H1 (cell line): ENCODE measurements around the gene FHAD1. TPM values are rescaled to one million over a fixed set of nuclear protein-coding genes. Genes with fewer than 3 reads are reported as not detected.

Source experiments
- CTCF ChIA-PET: fragments of 300-600 bp; sonication (Branson Sonifier 250); formaldehyde crosslinking; loops from one replicate; lab custom pipeline; 2021; ENCODE audit not compliant: partially characterized antibody; lab: Charles Lee
- POLR2A ChIA-PET: fragments of 300-600 bp; sonication (Branson Sonifier 250); formaldehyde crosslinking; loops from one replicate; lab custom pipeline; 2021; ENCODE audit warnings: inconsistent platforms; ENCODE audit not compliant: partially characterized antibody; lab: Charles Lee
- DNase-seq, 2 experiments: peaks; one replicate each; pipeline versions ENCODE4 v3.0.0 to v3.0.0-alpha.2; 2010 to 2022; ENCODE audit warnings: low spot score in 2 of 2, low read depth in 1 of 2, mixed read lengths in 1 of 2
- FAIRE-seq: peaks from 2 replicates; lab custom pipeline; 2011; peaks lifted over from hg19 to GRCh38; lab: Jason Lieb, UNC
- H2AFZ ChIP-seq: 2 replicates; pipeline ENCODE4 v1.8.1; 2012; ENCODE audit warnings: low read length, inconsistent platforms
- H2AK5ac ChIP-seq: 2 replicates; pipeline ENCODE4 v1.6.1; 2013; ENCODE audit warnings: low read depth, low read length
- H2BK120ac ChIP-seq: replicated peaks from 2 replicates; pipeline ENCODE3; 2013; ENCODE audit warnings: low read depth, low read length, inconsistent platforms
- H2BK12ac ChIP-seq: 2 replicates; pipeline ENCODE4 v1.6.1; 2013; ENCODE audit warnings: low read depth, low read length
- H2BK15ac ChIP-seq: 2 replicates; pipeline ENCODE4 v1.6.1; 2013; ENCODE audit warnings: low read length
- H2BK20ac ChIP-seq: 2 replicates; pipeline ENCODE4 v1.6.1; 2013; ENCODE audit warnings: low read length
- H2BK5ac ChIP-seq: 2 replicates; pipeline ENCODE4 v1.6.1; 2013; ENCODE audit warnings: low read depth, low read length
- H3K14ac ChIP-seq: 2 replicates; pipeline ENCODE4 v1.6.1; 2013; ENCODE audit warnings: inconsistent platforms; ENCODE audit not compliant: insufficient read length
- H3K18ac ChIP-seq: 2 replicates; pipeline ENCODE4 v1.6.1; 2013; ENCODE audit warnings: low read length; ENCODE audit errors: extremely low read depth
- H3K23ac ChIP-seq: 2 replicates; pipeline ENCODE4 v1.6.1; 2013; ENCODE audit warnings: inconsistent platforms; ENCODE audit not compliant: insufficient read length
- H3K23me2 ChIP-seq: 2 replicates; pipeline ENCODE4 v1.6.1; 2013; ENCODE audit warnings: low read depth, low read length
- H3K27ac ChIP-seq: 2 replicates; pipeline ENCODE4 v1.6.1; 2011; ENCODE audit warnings: low read depth, low read length, inconsistent platforms
- H3K27me3 ChIP-seq, 4 experiments: replicated peaks in 1 of 4; 1 replicate in 1 of 4; 2 replicates in 3 of 4; pipeline versions ENCODE4 v1.6.1 to v1.8.1; 2011 to 2013; ENCODE audit warnings: low read length in 3 of 4, mild to moderate bottlenecking in 3 of 4, inconsistent platforms in 2 of 4, mixed read lengths in 2 of 4, moderate library complexity in 1 of 4; ENCODE audit not compliant: control insufficient read depth in 3 of 4, insufficient read depth in 3 of 4; ENCODE audit errors: extremely low read depth in 1 of 4
- H3K36me3 ChIP-seq, 4 experiments: 2 replicates each; pipeline versions ENCODE4 v1.6.1 to v1.8.1; 2011 to 2013; ENCODE audit warnings: mild to moderate bottlenecking in 4 of 4, low read length in 3 of 4, moderate library complexity in 2 of 4, control low read depth in 1 of 4, inconsistent platforms in 1 of 4; ENCODE audit not compliant: insufficient read depth in 4 of 4, control insufficient read depth in 2 of 4
- H3K4ac ChIP-seq: replicated peaks from 2 replicates; pipeline ENCODE3; 2013; ENCODE audit warnings: low read length, low read depth, mixed read lengths, inconsistent platforms; ENCODE audit not compliant: insufficient read length
- H3K4me1 ChIP-seq, 4 experiments: replicated peaks in 1 of 4; 1 replicate in 1 of 4; 2 replicates in 3 of 4; pipeline versions ENCODE4 v1.6.1 to v1.8.1; 2011 to 2013; ENCODE audit warnings: low read length in 3 of 4, inconsistent platforms in 2 of 4, mixed read lengths in 1 of 4; ENCODE audit not compliant: insufficient read depth in 4 of 4, control insufficient read depth in 3 of 4
- H3K4me2 ChIP-seq, 2 experiments: 2 replicates each; pipeline versions ENCODE4 v1.6.1 to v1.8.1; 2011 to 2013; ENCODE audit warnings: low read depth in 2 of 2, low read length in 2 of 2, control low read depth in 1 of 2, inconsistent platforms in 1 of 2, mild to moderate bottlenecking in 1 of 2; ENCODE audit not compliant: insufficient read depth in 1 of 2
- H3K4me3 ChIP-seq, 4 experiments: fragments of 200-600, 300-600 bp in 1 of 4; sonication (generic), shearing (Covaris generic), sonication (Bioruptor Twin) in 1 of 4; 2 replicates each; pipeline versions ENCODE4 v1.5.1 to v1.8.1; 2011 to 2016; ENCODE audit warnings: low read length in 4 of 4, low read depth in 3 of 4, control low read depth in 2 of 4, inconsistent platforms in 2 of 4, mild to moderate bottlenecking in 2 of 4, mixed read lengths in 1 of 4, moderate library complexity in 1 of 4; ENCODE audit not compliant: insufficient read depth in 2 of 4; ENCODE audit errors: extremely low read depth in 1 of 4
- H3K56ac ChIP-seq: replicated peaks from 2 replicates; pipeline ENCODE3; 2013; ENCODE audit warnings: low read depth, mild to moderate bottlenecking, mixed read lengths, low read length, inconsistent platforms; ENCODE audit not compliant: insufficient read length
- H3K79me1 ChIP-seq: 2 replicates; pipeline ENCODE4 v1.6.1; 2013; ENCODE audit warnings: low read depth, low read length, control low read depth
- H3K79me2 ChIP-seq, 2 experiments: 2 replicates each; pipeline versions ENCODE4 v1.6.1 to v1.8.1; 2012 to 2013; ENCODE audit warnings: low read length in 2 of 2, mild to moderate bottlenecking in 2 of 2, inconsistent platforms in 1 of 2; ENCODE audit not compliant: insufficient read depth in 2 of 2, control insufficient read depth in 1 of 2
- H3K9ac ChIP-seq, 4 experiments: replicated peaks in 1 of 4; 1 replicate in 1 of 4; 2 replicates in 3 of 4; pipeline versions ENCODE4 v1.6.1 to v1.8.1; 2011 to 2013; ENCODE audit warnings: low read depth in 3 of 4, low read length in 3 of 4, control low read depth in 2 of 4, mild to moderate bottlenecking in 2 of 4, moderate library complexity in 2 of 4, inconsistent platforms in 1 of 4; ENCODE audit errors: extremely low read depth in 1 of 4
- H3K9me3 ChIP-seq, 2 experiments: 2 replicates each; pipeline versions ENCODE4 v1.6.1 to v1.8.1; 2012 to 2013; ENCODE audit warnings: mild to moderate bottlenecking in 2 of 2, moderate library complexity in 2 of 2, control low read depth in 1 of 2, inconsistent platforms in 1 of 2, low read depth in 1 of 2, low read length in 1 of 2, mixed read lengths in 1 of 2; ENCODE audit not compliant: insufficient read depth in 2 of 2
- H4K20me1 ChIP-seq, 2 experiments: replicated peaks in 1 of 2; 2 replicates each; pipeline versions ENCODE3 to v1.8.1; 2011 to 2013; ENCODE audit warnings: inconsistent platforms in 2 of 2, low read length in 2 of 2, mild to moderate bottlenecking in 1 of 2; ENCODE audit not compliant: insufficient read depth in 2 of 2, control insufficient read depth in 1 of 2
- H4K5ac ChIP-seq: 2 replicates; pipeline ENCODE4 v1.6.1; 2013; ENCODE audit warnings: low read length, low read depth, mixed read lengths, inconsistent platforms; ENCODE audit not compliant: insufficient read length
- H4K8ac ChIP-seq: 2 replicates; pipeline ENCODE4 v1.8.0; 2013; ENCODE audit warnings: mild to moderate bottlenecking, moderate library complexity, low read length, inconsistent platforms; ENCODE audit not compliant: insufficient read depth; ENCODE audit errors: extremely low read depth
- H4K91ac ChIP-seq: replicated peaks from 2 replicates; pipeline ENCODE3; 2013; ENCODE audit warnings: low read length, mixed read lengths, inconsistent platforms; ENCODE audit not compliant: insufficient read length
- KDM1A ChIP-seq: fragments of 200-600, 300-600 bp; sonication (generic); IDR thresholded peaks from 2 replicates; pipeline ENCODE4 v1.7.1; 2016; ENCODE audit warnings: mild to moderate bottlenecking, low read length, borderline replicate concordance
- RAD21 ChIP-seq, 2 experiments: IDR thresholded peaks in 1 of 2; conservative IDR thresholded peaks in 1 of 2; 2 replicates each; pipeline ENCODE4 v1.6.1; 2011; ENCODE audit warnings: low read depth in 2 of 2, low read length in 2 of 2, improper control_type of control experiment in 1 of 2, inconsistent platforms in 1 of 2, mild to moderate bottlenecking in 1 of 2, moderate library complexity in 1 of 2
- WGBS, 2 experiments: shearing (Covaris generic) in 1 of 2; methylation state at CpG; one replicate each; pipeline versions ENCODE4 v1.1.6 to v1.1.7; 2013 to 2015; ENCODE audit warnings: low lambda C conversion rate in 2 of 2, mixed read lengths in 2 of 2, inconsistent platforms in 1 of 2, low coverage in 1 of 2, missing lambda C conversion rate in 1 of 2; ENCODE audit not compliant: insufficient replicate concordance in 2 of 2, insufficient coverage in 1 of 2, insufficient read length in 1 of 2; ENCODE audit errors: extremely low coverage in 1 of 2, missing lambda C conversion rate in 1 of 2; 5-methylcytosine and 5-hydroxymethylcytosine counted together
- polyA plus RNA-seq, 7 experiments: library from polyadenylated mRNA; depleted of rRNA in 3 of 7; stranded (reverse) in 5 of 7; unstranded in 2 of 7; fragments of >200 nt in 5 of 7; fragments of 200-250 nt in 2 of 7; gene quantifications; 1 replicate in 5 of 7; 2 replicates in 1 of 7; 4 replicates in 1 of 7; pipeline versions ENCODE4 v1.2.1 to v1.2.3, GENCODE V29; 2011 to 2013; ENCODE audit warnings: missing spikeins in 2 of 7, mixed read lengths in 2 of 7
- total RNA-seq: library from RNA; stranded (reverse); fragmentation: NEBNext Ultra II Directional; extraction: Animal tissue kit (Norgen Biotek cat#: 25700); gene quantifications from 2 replicates; pipeline ENCODE4 v1.2.1, GENCODE V29; 2021

The FHAD1 gene
- total and polyA plus RNA-seq, 2 of the 8 experiments (the other 6 are each of a cell fraction or from before 2014, with no cell fraction given), result 0.39 to 0.69 TPM

DNA sequence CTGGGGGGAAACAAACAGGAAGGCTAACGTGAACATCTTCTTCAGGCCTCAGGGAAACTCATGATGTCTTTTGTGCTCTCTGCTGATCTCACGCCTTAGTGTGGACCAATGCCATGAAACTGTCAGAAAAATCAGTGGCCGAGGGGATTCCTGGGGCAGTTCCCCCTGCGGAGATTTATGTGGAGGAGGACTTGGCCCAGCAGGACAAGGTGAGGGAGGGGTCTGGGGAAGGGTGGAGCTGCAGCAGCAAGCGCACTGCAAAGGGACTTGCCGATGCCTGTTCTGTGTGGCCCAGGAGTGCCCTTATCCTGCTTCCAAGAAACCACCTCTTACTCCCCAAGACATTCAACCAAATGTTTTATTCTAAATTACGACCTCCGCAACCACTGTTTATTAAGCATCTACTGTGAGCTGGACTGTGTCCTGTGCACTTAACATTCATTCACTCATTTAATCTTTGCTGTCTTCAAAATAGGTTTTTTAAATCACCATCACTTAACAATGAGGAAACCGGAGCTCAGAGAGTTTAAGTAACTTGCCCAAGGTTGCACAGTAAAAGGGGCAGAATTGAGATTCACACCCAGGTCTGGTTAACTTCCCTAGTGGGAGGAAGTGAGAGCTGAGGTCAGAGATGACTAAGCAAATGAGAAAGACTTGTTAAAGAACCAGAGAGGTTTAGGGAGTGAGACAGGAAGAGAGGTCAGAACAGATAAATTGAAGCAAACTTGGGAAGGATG is 49.7 kb downstream of the FHAD1 start:
- Histone ChIP-seq H3K79me1 (no peaks in the 10 kb centered on the region), H3K9ac (no peak overlapping the region), H3K56ac (no peak overlapping the region), H3K27ac (no peak overlapping the region), H4K8ac (no peak overlapping the region), H2AFZ (no peak overlapping the region), H2BK12ac (no peak overlapping the region), H2BK120ac (no peak overlapping the region), H3K4me2 (no peak overlapping the region), H4K20me1 (no peaks in the 10 kb centered on the region), H3K4me3 (no peak overlapping the region), H2AK5ac (no peak overlapping the region), H4K5ac (no peak overlapping the region), H3K27me3 (no peaks in the 10 kb centered on the region), H3K9me3 (0 out of 4 replicates have a peak, but pooled peaks cover 0 to 5% of the 10 kb centered on the region in 2 experiments), H2BK20ac (no peak overlapping the region), H3K4me1 (peaks cover 0 to 2% (median 0%) of the 10 kb centered on the region in 4 experiments; a peak in 2 of 7 replicates), H4K91ac (no peak overlapping the region), H2BK15ac (no peak overlapping the region), H3K23me2 (no peaks in the 10 kb centered on the region), H3K79me2 (no peaks in the 10 kb centered on the region), H3K18ac (no peak overlapping the region), H3K4ac (no peak overlapping the region), H3K14ac (no peak overlapping the region), H2BK5ac (no peak overlapping the region), H3K36me3 (no peaks in the 10 kb centered on the region), H3K23ac (no peak overlapping the region)
- FAIRE-seq, result no peak
- 85% methylated on average over 9 of the region's 9 CpGs; no CpG with 5 or more reads in 1 of the 2 experiments for WGBS, 2 experiments
- TF ChIP-seq RAD21 (IDR thresholded peaks at IDR 0.05 in 1 of 2, conservative IDR thresholded peaks at IDR 0.05 in 1 of 2; ENCODE audit: low read depth in 2 of 2, low read length in 2 of 2), result no peak
- TF ChIP-seq KDM1A, result peak; percentile 80
- no peak for DNase-seq
- ChIA-PET CTCF (interaction anchor here (0.6 to 1.5 kb wide), 7 partner anchors 8 to 168 kb away, joined by 3 to 5 read pairs (median 3); no protein-coding TSS in a partner anchor), POLR2A (no interaction called here)
